Measurements from ENCODE around the gene GSG1L. TPM values are rescaled to one million over a fixed set of nuclear protein-coding genes. Genes with fewer than 3 reads are reported as not detected.

The GSG1L gene
- total and polyA plus RNA-seq, 4 donors, result not detected

DNA sequence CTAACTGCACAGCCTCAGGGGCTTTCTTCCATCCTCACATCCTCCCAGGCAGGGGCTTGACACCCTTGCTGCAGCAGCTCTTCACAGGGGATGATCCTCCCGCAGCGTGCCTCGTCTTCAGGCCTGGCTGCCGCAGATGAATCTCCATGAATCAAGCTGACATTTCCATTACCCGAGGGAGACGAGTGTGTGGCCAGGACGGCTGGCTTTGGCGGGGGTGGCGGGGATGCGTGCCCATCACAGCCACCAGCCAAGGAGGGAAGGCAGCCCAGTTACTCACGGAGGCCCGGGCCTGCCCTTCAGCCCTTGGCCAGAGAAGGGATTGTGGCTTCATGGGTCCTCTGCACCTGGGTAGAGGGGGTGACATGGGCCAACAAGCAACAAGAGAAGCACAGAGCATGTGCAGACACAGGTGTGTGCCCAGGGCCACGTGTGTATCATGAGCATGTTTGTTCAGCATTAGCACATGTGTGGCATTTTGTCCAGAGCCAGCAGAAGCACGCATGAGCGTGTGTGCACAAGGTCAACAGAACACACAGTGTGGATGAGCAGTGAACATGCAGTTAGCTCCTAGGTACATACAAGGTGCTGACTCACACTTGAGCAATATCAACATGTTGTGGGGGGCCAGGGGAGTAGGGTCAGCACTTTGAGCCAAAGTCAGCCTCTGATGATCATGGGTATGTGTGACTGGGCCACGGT lies 277.1 kb downstream of the GSG1L start (continued):
- TF ChIP-seq, protein P1, sequence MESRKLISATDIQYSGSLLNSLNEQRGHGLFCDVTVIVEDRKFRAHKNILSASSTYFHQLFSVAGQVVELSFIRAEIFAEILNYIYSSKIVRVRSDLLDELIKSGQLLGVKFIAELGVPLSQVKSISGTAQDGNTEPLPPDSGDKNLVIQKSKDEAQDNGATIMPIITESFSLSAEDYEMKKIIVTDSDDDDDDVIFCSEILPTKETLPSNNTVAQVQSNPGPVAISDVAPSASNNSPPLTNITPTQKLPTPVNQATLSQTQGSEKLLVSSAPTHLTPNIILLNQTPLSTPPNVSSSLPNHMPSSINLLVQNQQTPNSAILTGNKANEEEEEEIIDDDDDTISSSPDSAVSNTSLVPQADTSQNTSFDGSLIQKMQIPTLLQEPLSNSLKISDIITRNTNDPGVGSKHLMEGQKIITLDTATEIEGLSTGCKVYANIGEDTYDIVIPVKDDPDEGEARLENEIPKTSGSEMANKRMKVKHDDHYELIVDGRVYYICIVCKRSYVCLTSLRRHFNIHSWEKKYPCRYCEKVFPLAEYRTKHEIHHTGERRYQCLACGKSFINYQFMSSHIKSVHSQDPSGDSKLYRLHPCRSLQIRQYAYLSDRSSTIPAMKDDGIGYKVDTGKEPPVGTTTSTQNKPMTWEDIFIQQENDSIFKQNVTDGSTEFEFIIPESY (IDR thresholded peaks at IDR 0.05), result no peak
- no peak for TF ChIP-seq FOXA1 (IDR thresholded peaks at IDR 0.05)
- TF ChIP-seq, protein P2, sequence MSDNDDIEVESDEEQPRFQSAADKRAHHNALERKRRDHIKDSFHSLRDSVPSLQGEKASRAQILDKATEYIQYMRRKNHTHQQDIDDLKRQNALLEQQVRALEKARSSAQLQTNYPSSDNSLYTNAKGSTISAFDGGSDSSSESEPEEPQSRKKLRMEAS (IDR thresholded peaks at IDR 0.05), result no peak

DNA sequence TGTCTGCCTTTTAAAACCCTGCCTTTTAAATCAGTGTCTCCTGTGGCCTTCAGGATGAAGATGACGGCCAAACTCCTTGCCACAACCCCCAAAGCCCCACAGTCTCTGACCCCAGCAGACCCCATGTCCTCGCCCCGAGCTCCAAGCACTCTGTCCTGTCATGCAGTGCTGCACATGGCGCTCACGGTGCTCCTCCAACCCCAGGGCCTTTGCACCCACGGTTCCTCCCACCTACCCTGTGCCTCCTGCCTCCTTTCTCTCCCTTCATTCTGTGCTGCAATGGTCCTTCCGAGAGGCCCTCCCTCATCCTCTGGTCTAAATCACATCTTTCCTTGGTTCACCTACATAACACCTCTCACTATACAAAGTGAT lies 278.2 kb downstream of the GSG1L start:
- Histone ChIP-seq H3K4me3 (ENCODE audit: low read depth in 1 of 3, low read length in 3 of 3) (no peak overlapping the region), H3K9ac (ENCODE audit: low read depth in 1 of 2, low read length in 2 of 2) (no peak overlapping the region), H3K9me3 (ENCODE audit: control insufficient read depth in 4 of 4, low read length in 3 of 4) (peaks cover 0 to 3% (median 0%) of the 10 kb centered on the region in 4 donors), H3K36me3 (ENCODE audit: control insufficient read depth in 4 of 4, insufficient read depth in 3 of 4, low read depth in 1 of 4, low read length in 3 of 4) (no peaks in the 10 kb centered on the region), H3K4me1 (ENCODE audit: control insufficient read depth in 4 of 4, insufficient read depth in 4 of 4, low read length in 3 of 4) (no peaks in the 10 kb centered on the region), H3K27me3 (ENCODE audit: control insufficient read depth in 4 of 4, insufficient read depth in 4 of 4, low read length in 3 of 4) (no peaks in the 10 kb centered on the region), H3K27ac (ENCODE audit: low read depth in 1 of 2, low read length in 2 of 2) (no peak overlapping the region)
- WGBS, result 86% methylated on average over 7 of the region's 7 CpGs
- no peak for TF ChIP-seq EGR1 (IDR thresholded peaks at IDR 0.05; ENCODE audit: low read depth in 2 of 2)
- no peak for TF ChIP-seq HNF4G (IDR thresholded peaks at IDR 0.05)
- no peak for TF ChIP-seq TAF1 (conservative IDR thresholded peaks at IDR 0.05)
- TF ChIP-seq NR2F2 (IDR thresholded peaks at IDR 0.05), result no peak
- TF ChIP-seq FOXA1 (IDR thresholded peaks at IDR 0.05), result no peak
- TF ChIP-seq, protein P2 (IDR thresholded peaks at IDR 0.05), result no peak
- no peak for TF ChIP-seq SP1 (IDR thresholded peaks at IDR 0.05)
- no peak for TF ChIP-seq GABPA (IDR thresholded peaks at IDR 0.05 in 1 of 2, conservative IDR thresholded peaks at IDR 0.05 in 1 of 2)
- TF ChIP-seq YY1 (IDR thresholded peaks at IDR 0.05), result no peak
- no peak for TF ChIP-seq FOXA2 (IDR thresholded peaks at IDR 0.05)
- TF ChIP-seq, protein P3, sequence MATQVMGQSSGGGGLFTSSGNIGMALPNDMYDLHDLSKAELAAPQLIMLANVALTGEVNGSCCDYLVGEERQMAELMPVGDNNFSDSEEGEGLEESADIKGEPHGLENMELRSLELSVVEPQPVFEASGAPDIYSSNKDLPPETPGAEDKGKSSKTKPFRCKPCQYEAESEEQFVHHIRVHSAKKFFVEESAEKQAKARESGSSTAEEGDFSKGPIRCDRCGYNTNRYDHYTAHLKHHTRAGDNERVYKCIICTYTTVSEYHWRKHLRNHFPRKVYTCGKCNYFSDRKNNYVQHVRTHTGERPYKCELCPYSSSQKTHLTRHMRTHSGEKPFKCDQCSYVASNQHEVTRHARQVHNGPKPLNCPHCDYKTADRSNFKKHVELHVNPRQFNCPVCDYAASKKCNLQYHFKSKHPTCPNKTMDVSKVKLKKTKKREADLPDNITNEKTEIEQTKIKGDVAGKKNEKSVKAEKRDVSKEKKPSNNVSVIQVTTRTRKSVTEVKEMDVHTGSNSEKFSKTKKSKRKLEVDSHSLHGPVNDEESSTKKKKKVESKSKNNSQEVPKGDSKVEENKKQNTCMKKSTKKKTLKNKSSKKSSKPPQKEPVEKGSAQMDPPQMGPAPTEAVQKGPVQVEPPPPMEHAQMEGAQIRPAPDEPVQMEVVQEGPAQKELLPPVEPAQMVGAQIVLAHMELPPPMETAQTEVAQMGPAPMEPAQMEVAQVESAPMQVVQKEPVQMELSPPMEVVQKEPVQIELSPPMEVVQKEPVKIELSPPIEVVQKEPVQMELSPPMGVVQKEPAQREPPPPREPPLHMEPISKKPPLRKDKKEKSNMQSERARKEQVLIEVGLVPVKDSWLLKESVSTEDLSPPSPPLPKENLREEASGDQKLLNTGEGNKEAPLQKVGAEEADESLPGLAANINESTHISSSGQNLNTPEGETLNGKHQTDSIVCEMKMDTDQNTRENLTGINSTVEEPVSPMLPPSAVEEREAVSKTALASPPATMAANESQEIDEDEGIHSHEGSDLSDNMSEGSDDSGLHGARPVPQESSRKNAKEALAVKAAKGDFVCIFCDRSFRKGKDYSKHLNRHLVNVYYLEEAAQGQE (IDR thresholded peaks at IDR 0.05), result no peak
- TF ChIP-seq RAD21 (IDR thresholded peaks at IDR 0.05), result no peak
- TF ChIP-seq ATF3 (IDR thresholded peaks at IDR 0.05), result no peak
- no peak for TF ChIP-seq HNF4A (conservative IDR thresholded peaks at IDR 0.05)
- TF ChIP-seq RXRA (IDR thresholded peaks at IDR 0.05), result no peak
- DNase-seq (ENCODE audit: low spot score), result no peak
